Islet of Langerhans (tissue), 1 donor: ENCODE results near the gene KPNA4.
"Not testable (repeated sequence)": the region's sequence is repeated elsewhere in the genome, so short reads cannot be mapped to it uniquely, and the experiment has no call there.

Source experiments
- FAIRE-seq: peaks from one replicate; lab custom pipeline; 2011; peaks lifted over from hg19 to GRCh38; lab: Jason Lieb, UNC

KPNA4 gene

DNA sequence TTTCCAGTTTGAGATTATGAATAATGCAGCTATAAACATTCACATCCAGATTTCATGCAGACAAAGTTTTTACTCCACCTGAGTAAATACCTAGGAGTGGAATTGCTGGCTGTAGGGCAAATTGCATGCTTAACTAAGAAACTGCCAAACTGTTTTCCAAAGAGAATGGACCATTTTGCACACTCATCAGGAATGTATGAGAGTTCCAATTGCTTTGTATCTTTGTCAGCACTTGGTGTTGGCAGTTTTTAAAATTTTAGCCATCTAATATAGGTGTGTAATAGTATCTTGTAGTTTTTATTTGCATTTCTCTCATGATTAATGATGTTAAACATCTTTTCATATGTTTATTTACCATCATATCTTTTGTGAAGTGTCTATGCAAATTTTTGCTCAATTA is 75.2 kb downstream of the KPNA4 start:
- FAIRE-seq = no peak

DNA sequence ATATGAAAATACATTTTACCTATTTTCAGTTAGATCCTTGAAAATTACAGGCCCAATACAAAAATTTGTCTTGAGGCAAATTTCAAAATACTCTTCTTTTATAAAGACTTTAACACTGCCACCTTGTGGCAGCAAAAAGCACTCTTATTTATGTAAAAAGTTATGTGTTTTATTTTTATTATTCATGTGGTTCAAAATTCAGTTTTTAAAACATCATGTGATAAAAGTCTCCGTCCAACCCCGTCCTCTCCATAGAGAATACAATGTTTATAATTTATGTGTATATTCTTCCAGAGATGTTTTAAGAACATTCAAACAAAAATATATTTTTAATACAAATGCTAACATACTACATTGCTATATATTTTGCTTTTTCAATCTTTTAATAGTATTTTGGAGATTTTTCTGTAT is 78.9 kb downstream of the KPNA4 start:
- FAIRE-seq = peak; percentile 98

DNA sequence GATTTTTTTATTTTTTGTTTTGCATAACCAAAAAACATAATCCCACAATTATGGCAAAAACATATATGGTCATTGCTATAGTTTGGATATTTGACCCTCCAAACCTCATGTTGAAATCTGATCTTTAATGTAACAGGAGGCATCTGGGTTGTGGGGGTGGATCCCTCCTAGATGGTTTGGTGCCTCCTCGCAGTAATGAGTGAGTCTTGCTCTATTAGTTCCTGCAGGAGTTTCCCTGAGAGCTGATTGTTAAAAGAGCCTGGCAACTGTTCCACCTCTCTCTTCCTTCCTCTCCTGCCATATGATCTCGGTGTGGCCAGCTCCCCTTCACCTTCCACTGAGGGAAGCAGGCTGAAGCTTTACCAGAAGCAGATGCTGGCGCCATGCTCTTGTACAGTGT is 82.6 kb downstream of the KPNA4 start:
- no peak for FAIRE-seq

DNA sequence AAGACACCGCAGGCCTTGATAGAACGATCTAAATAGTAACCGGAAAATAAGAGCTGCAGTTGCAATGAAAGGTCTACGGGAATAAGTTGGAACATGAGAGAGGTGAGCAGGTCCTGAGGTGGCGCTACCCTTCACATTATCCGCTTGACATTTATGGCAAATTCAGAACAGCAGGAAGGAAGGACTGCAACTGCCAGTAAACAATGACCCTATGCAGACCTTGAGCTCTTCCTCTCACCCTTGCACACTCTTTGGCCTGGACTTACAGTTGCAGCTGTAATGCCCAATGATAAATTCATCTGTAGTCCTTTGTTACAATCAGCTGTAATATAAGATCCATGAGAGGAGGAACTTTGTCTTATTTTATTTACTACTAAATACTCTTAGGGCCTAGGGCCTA is 83.5 kb downstream of the KPNA4 start:
- no peak for FAIRE-seq

DNA sequence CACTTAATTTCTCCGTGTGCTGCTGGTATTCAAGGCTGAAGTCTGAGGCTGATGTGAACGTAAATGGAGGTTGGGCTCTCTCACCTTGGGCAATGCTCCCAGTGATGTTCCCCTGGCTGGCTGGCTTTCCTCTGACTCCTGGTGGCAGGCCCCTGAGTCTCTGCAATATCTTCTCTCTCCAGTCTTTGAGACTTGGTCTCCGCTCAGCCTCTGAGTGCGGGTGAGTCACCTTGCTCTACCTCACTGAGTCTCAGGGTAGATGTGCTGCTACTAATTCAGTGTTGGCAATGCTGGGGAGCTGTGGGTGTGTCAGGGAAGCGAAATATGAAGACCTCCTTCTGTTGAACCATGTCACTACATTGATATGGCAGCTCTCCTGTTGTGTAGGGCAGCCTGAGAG is 84.4 kb downstream of the KPNA4 start:
- FAIRE-seq = no peak

DNA sequence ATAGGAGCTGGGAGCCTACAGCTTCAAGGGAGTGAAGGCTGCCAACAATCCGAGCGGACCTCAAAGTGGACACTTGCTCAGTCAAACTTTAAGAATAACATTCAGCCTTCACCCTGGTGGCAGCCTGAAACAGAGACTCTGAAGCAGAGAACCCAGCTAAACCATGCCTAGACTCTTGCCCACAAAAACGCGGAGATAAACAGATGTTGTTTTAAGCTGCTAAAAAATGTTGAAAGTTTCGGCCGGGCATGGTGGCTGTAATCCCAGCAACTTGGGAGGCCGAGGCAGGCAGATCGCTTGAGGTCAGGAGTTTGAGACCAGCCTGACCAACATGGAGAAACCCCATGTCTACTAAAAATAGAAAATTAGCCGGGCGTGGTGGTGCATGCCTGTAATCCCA is 86.0 kb downstream of the KPNA4 start:
- no peak for FAIRE-seq

DNA sequence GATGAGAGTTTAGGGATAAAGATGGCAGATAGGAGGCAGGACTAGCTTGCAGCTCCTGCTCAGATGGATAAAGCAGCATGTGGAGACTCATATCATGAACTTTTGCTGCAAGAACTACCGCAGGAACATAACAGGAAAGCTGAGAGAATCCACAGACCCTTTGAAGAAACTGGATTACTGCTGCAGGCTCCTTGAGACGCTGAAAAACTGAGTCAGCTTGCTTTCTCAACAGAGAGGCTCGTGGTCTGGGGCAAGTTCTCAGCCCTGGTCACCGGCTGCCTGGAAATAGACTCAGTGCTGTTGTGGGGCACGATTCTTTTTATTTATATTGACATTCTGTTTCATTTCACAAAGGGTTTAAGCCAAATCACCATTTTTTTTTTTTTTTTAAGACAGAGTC is 87.0 kb downstream of the KPNA4 start:
- FAIRE-seq = no peak

DNA sequence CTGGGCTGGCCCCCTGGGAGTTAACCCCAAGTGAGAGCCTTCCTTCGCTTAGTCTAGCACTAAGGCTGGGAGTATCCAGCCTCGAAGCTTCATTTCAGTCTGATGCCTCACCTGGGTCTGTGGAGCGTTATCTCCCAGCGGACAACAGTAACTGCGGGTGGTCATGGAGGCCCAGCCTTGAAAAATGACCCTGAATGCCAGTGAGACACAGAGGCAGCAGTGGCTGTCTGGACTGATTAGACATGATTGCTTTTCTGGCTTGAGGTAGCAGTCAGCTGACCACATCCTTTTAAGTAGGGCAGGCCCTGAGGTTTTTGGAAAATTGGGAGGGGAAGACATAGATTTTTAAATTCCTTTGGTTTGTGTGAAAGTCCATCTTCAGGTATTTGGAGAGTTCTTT is 87.6 kb downstream of the KPNA4 start:
- no peak for FAIRE-seq

DNA sequence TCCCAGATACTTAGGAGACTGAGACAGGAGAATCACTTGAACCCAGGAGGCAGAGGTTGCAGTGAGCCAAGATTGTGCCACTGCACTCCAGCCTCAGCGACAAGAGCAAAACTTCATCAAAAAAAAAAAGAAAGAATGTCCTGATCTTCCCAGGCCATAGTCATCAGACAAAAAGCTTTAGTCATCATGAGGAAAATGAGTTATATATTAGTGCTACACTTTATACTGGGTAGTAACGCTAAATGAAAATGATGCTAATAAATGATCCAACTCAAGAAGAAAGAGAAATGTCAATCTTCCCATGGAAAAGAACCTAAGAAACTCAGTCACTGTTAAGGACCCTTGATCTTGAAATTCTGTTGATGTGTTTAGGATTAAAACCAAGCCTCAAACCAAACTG is 89.5 kb downstream of the KPNA4 start:
- no peak for FAIRE-seq

DNA sequence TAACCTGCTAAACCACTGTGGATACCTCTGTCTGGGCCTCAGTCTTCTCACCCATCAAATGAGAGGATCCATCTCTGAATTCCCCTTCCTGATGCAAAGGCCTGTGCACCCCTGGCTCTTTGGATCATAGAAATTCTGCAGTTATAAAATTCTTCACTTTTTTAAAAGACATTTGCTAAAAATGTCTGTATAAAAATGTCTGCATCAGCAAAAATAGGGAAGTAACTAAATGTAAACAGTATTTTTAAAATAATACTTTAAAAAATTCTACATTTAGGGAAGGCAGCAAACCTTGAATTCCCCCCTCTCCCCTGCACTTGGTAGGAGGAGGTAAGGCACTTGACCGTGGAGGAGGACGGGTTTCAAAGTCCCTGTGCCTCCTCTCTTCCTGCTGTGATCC is 90.2 kb downstream of the KPNA4 start:
- no peak for FAIRE-seq

DNA sequence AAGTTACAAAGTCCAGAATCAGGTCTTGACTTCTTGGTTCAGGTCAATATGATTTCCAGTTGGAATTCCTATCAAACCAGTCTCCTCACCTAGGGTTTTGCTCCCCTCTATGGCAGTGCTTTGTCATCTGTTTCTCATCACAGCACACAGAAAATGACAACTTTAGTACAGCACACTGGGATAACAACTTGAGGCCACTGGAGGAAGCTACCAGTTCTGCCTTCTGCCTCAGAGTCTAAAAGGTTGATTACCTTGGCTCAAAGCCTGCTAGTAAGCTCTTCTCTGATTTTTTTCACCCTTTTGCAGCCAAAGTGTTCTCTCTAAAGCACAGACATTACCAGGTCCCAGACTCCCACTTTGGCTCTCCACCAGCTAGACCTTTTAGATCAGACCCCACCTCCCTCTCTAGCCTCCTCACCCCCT is 90.9 kb downstream of the KPNA4 start:
- no peak for FAIRE-seq

DNA sequence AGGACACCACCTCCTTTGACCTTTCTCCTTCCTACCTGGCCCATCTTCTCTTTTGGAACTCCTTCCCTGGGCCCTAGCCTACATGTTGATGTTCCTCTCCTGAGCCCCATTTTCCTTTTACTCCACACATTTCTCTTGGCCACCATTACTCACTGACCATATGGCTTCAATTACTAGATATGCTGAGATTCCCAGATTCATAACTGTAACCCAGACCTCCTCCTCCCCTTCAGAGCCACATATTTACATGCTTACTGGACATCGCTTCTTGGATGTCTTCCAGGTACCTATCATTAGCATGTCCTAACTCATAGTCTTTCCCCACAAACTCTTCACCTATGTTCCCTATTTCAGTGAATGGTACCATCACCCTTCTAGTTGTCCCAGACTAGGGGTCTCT is 91.4 kb downstream of the KPNA4 start:
- no peak for FAIRE-seq

DNA sequence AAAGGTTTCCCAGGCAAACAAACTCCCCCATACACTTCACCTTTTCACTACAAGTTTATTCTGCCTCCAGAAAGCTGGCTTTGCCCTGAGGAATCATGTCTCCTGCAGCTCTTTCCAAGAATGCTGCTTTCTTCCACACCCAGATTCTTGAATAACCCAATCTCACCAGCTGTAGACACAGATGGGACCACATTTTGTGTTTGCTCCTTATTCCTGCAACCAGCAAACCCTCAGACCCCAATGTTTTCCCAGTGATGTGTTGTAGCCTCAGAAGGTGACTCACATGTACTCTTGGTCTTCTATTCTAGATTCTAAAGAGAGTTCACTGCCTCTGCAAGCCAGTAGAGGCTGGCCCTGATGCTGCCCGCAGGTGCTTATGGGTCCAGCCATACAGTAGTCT is 92.2 kb downstream of the KPNA4 start:
- FAIRE-seq = no peak

DNA sequence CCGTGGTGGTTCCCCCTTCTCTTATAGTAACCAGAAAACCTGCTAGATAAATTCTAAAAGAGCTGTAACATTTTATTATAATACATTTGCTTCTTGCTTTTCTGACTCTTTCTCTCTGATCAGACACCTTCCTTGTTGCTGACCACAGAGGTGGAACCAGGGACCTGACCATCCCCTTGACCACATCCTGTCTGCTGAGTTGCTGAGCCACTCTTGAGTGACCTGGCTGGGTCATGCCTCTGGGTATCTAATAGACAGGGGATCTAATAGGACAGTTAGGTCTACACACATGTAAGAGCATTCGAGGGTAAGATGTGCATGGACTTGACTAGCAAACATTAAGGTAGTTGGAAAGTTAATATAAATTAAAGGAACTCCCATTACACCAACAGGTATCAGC is 93.0 kb downstream of the KPNA4 start:
- FAIRE-seq = no peak

DNA sequence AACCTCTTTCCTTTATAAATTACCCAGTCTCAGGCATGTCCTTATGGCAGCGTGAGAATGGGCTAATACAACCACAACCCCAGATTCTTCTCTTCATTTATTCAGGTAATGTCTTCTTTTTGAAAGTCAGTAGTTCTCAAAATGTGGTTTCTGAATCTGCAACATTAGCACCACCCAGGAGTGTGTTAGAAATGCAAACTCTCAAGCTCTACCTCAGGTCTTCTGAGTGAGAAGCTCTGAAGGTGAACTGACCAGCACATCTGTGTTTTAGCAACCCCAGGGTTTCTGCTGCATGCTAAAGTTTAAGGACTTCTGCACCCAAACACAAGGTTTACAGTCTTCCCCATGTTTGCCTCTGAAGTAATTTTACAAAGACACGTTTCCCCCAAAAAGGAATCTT is 93.5 kb downstream of the KPNA4 start:
- no peak for FAIRE-seq

DNA sequence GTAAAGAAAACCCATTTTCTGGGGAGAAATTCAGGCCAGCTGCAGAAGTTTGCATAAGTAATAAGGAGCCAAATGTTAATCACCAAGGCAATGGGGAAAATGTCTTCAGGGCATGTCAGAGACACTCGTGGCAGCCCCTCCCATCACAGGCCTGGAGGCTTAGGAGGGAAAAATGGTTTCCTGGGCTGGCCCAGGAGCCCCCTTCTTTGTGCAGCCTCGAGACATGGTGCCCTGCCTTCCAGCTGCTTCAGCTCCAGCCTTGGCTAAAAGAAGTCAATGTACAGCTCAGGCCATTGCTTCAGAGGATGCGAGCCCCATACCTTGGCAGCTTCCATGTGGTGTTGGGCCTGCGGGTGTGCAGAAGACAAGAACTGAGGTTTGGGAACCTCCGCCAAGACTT is 95.2 kb downstream of the KPNA4 start:
- no peak for FAIRE-seq

DNA sequence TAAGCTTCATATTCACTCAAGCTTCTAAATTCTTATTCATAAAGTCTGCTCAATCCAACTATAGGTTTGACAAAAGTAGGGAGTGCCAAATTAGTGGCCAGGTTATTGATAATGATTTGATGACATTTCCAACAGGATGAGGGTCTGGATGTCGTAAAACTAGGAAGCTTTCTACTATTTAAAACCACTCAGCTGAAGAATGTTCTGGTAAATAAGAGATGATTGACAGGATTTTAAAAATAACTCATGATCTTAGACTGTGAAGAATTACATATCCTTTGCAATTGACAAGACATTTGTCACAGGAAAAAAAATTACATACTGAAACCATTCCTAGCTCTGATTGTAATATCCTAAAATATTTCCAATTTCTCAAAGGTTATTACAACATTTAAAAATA is 100.4 kb downstream of the KPNA4 start:
- FAIRE-seq = no peak

DNA sequence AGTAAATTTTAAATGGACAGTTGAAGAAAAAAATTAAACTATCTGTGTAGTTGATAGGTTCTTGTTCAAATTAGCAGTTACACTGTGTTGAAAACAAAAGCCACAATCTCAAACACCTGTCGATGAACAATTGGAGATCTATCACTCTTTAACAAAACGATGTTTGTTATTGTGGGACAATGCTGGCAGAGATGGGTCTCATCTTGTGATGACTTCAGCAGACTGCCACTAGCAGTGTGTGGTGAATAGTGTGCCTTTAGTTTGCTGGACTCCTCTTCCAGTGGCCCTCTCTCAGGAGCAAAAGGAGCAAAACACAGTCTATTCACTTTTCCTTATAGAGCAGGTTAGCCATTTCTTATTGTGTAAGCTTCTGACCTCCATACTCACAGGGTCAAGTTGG is 101.0 kb downstream of the KPNA4 start:
- FAIRE-seq = no peak

DNA sequence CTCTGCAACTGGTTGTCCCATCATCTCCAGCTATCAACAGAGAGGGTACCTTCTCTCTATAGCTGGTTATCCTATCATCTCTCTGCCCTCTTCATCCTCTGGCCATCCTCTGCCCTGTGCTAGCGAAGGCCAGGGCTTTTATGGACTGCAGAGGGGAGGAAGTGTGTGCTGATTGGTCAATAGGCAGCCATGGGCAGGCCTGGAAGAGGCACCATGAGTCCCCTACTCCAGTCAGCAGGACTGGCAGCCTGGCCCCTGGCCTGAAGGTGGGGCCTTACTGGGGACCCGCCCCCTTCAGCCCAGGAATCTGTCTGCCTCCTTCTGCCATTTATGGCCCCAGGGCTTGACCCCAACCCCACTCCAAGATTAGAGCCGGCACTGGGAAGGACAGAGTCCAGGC is 105.3 kb downstream of the KPNA4 start:
- no peak for FAIRE-seq

DNA sequence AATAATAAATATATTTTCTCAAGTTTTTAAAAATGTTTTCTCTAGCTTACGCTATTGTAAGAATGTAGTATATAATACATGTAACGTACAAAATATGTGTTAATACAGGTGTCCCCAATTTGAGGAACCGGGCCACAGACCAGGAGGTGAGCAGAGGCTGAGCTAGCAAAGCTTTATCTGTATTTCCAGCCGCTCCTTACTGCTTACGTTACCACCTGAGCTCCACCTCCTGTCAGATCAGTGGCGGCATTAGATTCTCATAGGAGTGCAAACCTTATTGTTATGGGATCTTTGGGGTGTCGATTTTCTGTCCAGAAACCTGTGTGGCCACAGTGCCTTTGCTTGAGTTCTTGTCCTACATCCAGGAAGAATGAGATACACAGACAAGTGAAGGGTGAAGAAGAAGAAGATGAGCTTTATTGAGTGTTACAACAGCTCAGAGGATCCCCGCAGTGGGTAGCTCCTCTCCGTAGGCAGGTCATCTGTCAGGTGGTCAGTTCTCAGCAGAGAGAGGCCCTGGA is 105.9 kb downstream of the KPNA4 start:
- no peak for FAIRE-seq

DNA sequence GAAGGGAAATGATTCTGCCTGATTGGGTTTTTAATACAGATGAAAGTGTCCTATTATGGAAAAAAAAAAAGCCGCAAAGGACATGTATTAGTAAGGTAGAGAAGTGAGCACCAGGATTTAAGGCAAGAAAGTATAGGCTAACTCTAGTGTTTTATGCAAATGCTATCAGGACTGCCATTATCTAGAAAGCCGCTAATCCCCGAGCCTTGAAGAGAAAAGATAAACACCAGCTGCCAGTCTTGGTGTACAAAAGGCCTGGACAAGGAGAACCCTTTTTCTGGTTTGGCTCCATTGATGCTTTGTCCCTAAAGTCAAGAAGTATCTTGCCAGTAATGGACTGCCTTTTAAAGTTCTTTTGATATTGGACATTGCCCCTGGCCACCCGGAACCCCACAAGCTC is 107.2 kb downstream of the KPNA4 start:
- no peak for FAIRE-seq

DNA sequence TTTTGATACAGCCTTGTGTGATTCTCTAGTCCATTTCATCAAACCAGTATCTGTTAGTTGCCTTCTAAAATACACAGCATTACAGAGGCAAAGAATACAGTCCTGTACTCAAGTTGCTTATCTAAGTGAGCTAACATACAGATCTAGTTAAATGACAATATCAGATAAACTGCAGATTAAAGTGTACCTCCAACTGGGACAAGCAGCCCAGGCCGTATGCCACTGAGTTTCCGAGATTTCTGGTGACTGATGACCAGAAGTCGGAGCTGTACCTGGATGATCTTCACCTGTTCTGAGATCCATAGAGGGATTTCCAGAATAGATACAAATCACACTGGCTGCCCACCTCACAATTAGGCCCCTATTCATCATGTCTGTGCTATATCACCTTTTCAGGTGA is 109.5 kb downstream of the KPNA4 start:
- no peak for FAIRE-seq

DNA sequence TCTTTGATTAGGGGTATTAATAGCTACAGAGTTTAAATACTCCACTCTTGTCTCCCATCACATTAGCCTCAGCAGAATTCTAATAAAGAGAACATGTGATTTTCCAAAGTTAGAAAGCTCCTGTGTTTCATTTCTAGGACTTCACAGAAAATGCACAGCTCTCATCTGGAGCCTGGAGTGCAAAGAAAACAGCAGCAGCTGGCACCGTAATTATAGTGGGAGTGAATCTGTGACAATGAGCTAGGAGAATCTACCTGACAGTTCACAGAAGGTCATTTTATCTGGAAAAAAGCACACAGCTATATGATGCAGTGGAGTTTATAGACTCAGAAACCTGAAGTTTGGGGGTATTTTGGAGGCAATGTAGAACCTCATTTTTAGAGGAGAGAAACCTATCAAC is 110.4 kb downstream of the KPNA4 start:
- no peak for FAIRE-seq

DNA sequence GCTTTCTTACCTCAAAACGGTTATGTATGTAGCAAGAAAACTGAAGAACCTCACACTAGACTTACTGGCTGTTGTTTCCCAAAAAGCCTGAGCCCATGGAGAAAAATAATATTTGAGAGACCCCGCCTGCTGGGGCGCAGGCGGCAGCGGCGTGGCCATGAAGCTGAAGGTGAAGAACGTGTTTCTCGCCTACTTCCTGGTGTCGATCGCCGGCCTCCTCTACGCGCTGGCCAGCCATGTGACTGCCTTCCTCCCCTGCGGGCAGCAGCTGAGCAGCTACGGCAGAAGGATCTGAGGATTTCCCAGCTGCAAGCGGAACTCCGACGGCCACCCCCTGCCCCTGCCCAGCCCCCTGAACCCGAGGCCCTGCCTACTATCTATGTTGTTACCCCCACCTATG is 113.1 kb downstream of the KPNA4 start:
- FAIRE-seq = not testable (repeated sequence)

DNA sequence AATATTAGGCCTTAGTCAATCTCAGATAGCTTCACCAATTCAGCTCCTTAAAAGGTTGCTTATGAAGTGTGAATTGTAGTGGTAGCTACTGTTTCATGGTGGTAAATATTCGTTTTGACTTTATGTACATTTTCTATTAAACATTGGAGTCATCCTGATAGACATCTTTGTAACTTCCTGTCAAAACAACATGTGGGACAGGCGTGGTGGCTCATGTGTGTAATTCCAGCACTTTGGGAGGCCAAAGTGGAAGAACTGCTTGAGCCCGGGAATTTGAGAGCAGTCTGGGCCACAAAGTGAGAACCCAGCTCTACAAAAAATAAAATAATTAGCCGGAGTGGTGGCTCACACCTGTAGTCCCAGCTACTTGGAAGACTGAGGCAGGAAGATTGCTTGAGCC is 113.8 kb downstream of the KPNA4 start:
- FAIRE-seq = no peak
